ENCODE results near the gene ZDHHC14.
A peak's percentile ranks its signal among the peaks of the same experiment; 100 is the strongest.

ZDHHC14 gene

DNA sequence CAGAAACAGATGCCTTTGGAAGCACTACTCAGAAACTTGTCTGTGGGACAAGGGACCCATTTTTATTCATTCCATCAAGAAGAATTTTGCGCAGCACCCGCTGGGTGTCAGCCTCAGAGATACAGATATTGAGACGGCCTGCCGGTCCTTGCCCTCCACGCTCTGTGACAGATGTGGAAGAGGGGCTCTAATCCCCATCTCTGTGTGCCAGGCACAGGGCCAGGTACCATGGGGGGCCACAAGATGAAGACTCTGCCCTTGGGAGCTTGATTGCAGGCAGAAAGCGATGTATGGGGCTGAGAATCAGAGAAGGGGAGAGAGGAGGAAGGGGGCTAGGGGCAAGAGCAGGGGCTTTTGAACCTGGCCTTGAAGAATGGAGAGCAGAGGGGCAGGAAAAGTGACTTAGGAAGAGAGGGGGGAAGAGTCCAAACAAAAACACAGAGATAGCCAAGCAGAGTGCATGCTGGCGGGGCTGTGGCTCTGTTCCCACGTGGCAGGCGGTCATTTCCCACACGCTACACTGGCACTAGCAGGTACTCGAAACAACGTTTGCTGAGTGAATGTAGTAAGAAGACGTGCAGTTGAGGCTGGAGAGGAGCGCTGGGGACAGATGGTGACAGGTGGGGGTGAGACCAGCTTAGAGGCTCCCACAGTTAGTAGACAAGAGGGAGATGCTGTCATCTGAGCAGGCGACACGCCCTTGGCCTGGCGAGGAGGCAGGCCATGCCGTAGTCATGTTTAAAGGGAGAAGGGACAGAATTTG is 271.8 kb downstream of the ZDHHC14 start:
- DNase-seq = no peak

DNA sequence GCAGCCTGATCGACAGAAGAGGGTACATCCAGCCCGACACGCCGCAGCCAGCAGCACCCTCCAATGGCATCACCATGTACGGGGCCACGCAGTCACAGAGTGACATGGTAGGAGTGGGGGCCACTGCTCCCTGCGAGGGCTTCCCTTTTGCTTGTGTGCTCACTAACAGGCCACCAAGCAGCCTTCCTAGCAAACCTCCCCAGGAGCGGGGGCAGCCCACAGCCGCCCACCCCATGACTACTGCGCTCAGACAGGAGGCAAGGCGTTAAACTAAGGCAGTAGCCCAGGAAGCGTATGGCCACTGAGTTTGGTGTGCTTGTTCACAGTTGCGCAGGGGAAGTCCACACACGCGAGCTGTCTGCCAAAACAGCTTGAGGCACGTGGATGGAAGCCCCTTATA is 272.5 kb downstream of the ZDHHC14 start:
- DNase-seq = no peak

DNA sequence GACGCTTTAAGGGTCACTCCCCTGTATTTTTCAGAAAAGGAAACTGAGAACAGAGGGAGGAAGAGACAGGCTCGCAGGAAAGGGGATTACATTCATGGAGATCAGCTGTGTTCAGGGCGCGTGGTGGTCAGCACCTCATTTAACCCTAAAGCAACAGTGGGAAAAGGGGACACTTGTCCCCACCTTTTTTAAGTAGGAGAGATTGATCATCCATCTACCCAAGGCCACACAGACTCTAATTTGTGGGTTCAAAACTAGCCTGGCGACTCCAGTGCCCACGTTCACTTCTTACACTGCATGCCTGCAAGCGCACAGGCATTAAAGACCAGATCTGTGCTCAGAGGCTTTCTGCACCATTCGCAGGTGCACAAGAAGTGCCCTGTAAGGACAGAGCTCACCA is 274.1 kb downstream of the ZDHHC14 start:
- DNase-seq = no peak

DNA sequence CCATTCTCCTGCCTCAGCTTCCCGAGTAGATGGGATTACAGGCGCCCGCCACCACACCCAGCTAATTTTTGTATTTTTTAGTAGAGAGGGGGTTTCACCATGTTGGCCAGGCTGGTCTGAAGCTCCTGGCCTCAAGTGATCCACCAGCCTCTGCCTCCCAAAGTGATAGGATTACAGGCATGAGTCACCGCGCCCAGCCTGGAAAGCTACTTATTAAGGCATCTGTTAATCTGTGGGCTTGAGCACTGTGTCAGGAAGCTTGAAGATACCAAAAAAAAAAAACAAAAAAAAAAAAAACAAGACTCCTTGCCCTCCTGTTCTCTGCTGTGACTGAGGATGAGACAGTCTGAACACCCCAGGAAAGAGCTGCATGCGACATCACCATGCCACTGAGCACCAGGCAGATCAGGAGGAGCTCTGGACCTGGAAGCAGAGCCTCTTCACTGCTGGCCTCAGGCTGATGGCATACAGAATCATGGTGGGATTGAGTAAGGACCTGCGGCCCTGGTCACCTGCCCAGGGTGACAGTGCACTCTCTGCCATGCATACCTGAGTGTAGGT is 275.5 kb downstream of the ZDHHC14 start:
- no peak for DNase-seq

DNA sequence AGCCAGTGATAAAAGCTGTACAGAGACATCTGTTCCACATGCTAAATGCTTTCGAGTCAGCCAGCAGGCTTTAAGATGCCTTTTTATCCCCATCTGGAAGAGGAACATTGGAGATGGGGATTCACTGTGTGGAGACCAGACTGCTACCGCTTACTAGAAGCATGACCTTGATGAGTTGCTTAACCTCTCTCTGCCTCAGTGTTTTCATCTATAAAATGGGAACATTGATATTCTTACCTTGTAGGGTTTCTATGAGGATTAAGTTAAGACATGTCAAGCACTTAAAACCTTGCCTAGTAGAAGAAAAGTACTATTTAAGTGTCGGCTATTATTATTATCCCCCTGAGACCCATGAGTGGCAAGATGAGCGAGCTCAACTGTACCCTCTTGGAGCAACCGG is 276.8 kb downstream of the ZDHHC14 start:
- DNase-seq = no peak

DNA sequence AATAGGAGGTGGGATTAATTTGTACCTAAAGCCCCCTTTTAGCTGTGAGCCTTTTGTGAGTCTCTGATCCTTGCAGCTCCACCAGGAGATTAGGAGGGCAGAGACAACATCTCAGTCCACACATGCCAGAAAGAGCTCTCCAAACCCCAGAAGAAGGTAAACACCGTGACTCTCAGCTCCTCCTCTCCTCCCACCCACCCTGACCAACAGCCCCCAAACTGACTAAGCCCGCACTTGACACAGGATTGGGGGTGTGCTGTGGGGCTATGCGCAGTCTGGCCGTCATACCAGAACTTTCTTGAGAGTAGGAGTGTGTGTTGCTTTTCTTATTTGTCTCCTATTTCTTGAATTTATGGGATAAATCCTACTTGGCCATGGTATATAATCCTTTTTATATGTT is 277.3 kb downstream of the ZDHHC14 start:
- no peak for DNase-seq

DNA sequence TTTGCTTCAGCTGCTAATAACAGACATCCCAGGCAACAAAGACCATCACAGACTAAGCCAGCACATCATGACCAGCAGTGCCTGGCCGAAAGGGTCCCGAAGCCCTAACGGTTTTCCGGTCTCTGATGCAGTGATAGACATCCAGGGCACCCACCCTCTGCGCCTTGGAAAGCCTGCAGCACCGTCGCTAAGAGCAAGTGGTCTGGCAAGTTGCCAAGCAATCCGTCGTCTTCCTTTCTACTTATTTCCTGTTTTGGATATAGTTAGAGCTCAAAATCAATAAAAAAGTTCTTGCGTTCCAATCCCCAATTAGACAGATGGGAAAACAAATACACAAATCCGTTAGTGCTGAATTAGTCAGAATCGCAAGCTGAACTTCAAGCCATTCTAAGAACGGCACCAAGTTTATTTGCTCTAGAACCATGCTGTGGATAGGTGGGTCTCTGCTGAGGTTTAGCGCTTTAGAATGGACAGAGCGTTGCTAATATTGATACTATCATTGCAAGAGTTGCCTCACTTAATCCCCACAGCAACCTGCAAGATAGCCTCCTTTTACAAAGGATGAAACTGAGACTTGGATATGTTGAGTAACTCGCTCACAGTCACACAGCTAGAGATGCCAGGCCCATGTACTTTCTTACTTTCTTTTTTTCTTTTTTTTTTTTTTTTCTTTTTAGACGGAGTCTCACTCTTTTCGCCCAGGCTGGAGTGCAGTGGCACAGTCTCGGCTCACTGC is 278.7 kb downstream of the ZDHHC14 start:
- no peak for DNase-seq

DNA sequence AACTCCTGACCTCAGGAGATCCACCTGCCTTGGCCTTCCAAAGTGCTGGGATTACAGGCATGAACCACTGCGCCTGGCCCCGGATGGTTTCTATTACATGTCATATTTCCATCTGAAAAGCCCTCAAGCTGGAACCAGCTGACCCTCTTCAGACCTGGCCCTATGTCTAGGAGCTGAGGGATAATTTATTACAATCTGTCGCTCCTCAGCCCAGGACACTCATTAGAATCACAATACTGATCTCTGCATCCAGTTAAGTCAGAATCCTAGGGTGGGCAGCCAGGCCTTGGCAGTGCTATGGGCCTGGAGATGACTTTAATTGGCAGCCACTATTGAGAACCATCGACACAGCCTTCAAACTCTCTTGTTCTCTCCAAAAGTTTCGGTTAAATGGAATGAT is 279.4 kb downstream of the ZDHHC14 start:
- DNase-seq = no peak

DNA sequence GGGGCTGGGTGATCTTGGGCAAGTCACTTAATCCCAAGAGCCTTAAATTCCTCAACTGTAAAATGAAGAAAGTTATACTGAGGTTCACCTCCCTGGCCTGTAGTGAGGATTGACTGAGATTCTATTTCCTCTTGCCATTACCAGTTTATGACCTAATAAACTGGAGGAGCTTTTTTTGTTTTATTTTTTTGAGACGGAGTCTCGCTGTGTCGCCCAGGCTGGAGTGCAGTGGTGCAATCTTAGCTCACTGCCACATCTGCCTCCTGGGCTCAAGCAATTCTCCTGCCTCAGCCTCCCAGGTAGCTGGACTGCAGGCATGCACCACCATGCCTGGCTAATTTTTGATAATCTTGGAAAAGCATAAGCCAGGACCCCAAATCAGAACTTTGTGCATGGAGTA is 280.7 kb downstream of the ZDHHC14 start:
- no peak for DNase-seq

DNA sequence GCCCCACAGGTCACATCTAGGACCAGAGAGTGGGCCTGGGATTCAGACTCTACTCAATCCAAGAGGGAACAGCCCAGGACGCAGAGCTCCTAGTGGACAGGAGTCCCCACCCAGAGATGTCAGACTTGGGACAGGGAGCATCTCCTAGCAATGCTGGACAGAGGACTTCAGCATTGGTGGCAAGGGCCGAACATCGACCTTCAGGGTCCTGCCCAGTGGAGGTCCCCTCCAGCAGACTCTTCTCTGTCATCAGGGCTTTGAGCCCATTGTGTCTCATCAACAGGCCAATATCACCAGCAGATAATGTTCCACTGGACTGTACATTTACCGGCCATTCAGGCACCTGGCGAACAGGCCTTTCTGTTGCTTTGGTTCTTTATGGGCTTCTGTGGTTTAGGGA is 282.3 kb downstream of the ZDHHC14 start:
- DNase-seq = no peak

DNA sequence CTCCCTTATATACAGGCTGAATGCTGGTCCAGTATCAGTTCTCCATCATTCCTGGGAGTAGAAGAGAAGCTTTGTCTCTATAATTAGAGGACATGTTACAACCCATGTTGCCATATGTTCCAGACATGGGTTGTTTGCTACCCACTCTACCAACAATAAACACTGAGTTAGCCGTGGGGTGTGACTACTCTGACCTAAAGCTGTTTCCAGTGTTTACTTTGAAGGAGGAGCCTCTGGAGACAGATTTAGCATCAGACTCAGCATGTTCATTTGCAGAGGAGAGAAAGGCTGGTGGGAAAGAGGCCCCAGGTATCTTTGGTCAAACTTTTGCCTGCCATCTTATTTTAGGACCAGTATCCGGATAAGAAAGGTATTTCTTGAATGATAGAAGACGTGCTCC is 284.2 kb downstream of the ZDHHC14 start:
- DNase-seq = no peak

DNA sequence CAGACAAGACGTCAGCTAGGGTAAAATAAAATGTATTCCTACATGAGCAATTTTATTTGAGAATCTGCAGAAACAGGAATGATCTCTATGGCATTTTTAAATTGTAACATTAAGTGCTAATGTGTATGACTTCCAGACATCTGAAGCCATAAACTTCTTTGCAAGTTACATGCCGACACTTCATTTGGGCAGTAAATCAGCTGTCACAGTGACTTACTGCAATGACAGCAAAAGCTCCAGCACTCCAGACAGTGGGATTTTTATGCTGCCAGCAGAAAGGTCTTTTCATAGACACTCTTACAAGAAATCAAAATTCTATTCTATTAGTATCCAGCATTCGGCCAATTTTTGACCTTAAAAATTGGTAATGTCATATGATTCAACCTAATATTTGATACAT is 285.7 kb downstream of the ZDHHC14 start:
- DNase-seq = no peak

DNA sequence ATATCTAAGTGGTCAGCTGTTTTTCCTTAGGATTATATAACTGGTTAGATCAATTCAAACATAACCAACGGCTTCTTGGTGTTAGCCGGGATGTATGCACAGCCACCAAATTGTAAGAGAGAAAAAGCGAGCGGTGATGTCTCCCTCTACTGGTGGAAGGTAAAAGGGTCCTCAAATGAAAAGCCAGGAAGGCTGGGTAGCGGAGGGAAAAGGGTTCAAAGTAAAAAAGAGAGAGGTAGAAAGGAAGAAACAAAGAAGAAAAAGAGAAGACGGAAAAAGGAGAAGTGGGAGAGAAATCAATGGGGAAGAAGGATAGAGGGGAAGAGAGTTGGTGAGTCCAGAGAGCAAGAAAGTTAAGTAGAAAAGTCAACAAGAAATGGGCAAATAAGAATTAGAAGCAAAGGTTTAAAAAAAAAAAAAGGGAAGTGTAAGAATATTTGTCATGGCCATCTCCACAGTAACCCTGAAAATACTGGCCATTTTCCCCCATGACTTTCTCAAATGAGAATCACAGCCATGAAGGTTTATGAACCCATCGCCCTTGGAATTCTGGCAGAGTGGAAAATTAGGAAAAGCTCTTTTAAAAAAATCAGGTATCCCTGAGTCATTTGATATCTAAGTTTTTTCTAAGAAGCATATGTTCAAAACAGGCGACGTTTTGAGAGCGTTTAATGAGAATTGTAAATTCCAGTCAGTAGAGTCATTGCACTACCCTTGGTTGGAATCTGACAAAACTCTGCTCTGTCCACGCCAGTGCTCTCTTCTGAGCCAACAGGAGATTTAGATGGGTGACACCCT is 286.4 kb downstream of the ZDHHC14 start:
- DNase-seq = peak; percentile 26

DNA sequence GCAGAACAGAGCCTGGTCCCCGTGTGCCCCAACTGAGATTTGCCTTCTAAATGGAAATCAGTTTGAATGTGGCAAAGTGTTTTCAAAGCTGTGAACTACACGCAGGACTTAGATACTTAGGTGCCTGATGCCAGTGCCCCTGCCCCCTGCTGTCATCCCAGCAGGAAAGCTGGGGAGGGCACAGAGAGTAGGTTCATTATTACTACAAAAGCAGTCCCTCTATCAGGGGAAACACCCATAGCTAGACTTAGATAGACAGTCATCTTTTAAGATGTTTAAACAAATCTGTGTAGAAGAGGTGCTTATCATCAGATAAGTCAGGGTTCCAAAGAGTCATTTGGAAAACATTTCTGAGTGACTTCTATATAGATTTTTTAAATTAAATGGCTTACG is 287.0 kb downstream of the ZDHHC14 start:
- no peak for DNase-seq

DNA sequence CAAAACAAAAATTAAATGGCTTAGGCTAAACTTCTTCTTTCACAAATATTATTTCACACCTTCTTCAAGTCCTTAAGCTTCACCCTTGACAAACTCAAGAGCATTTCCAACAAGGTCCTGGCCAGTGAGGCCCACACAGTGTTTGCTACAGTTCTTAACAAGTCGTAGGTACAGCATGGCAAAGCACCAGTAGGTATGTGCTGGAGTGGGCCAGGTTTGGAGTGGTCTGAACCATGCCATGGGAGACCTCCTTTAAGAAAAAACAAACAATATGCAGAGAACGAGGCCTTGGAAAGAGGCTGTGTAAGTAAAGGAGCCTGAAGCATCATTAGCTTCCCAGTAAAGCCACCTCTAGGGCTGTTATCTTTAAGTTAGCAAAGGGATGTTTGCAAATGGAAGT is 287.7 kb downstream of the ZDHHC14 start:
- DNase-seq = no peak

DNA sequence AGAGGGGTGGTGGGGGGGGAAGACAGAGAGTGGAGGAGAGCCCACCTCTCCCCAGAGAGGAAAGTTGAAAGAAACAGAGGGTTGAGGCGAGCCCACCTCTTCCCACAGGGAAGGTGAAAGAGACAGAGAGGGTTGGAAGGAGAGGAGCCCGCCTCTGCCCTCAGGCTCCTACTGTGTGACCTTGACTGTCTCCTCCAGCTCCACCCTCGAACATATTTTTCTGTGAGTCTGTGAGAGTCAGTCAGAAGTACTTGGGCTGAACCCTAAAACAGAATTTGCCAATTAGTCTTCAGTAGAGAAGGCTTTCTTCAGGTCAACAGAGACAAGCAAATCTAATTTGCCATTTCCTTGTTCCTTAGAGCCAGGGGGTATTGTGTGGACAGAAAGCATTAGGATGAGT is 288.3 kb downstream of the ZDHHC14 start:
- no peak for DNase-seq

DNA sequence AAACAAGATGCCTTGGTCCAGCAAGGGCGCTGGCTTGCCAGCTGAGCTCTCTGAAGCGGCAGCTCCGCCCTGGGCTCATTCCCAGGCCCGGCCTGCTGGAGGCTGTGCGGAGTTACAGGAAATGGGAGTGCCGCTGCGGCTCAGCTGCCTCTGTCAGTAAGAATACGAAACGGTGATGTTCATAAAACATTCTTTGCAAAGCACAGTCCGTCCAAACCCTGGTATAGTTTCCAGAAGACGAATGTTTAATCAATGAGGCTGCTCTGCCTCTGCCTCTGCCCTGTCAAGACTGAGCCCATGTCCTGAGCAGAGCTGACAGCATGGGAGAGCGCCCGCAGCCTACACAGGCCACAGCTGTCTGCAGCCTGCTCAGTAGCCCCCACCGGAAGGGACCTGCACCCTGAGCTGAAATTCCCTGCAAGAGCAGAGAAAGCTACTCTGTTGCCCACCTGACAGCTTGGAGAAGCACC is 288.8 kb downstream of the ZDHHC14 start:
- DNase-seq = no peak

DNA sequence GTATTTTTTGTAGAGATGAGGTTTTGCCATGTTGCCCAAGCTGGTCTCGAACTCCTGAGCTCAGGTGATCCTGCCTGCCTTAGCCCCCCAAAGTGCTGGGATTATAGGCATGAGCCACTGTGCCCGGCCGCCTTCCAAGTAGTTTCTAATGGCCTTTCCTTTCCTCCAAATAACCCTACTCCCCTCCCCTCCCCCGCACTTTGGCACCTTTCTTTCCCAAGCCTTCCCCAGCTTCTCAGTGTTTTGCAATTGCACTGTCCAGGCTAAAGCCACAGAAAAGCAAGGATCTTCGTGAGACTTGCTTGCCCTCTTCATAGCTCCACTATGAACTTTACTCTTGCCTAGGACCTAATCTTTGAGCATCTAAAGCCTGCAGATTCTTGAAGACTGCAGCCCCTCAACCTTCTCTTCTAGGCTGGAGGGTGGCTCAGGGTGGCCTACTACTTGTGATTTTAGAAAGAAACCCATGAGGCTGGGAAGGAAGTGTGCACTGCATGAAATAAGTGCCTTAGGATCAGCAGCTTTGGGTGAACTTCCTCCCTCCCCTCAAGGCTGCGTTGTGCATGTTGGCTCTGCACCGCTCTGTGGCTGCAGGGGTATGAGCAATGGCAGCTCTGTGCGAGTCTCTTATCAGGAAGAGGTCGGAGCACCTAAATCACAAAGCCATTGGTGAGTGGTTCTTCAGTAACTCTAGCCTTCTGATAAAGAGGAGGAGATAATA is 289.6 kb downstream of the ZDHHC14 start:
- DNase-seq = no peak

DNA sequence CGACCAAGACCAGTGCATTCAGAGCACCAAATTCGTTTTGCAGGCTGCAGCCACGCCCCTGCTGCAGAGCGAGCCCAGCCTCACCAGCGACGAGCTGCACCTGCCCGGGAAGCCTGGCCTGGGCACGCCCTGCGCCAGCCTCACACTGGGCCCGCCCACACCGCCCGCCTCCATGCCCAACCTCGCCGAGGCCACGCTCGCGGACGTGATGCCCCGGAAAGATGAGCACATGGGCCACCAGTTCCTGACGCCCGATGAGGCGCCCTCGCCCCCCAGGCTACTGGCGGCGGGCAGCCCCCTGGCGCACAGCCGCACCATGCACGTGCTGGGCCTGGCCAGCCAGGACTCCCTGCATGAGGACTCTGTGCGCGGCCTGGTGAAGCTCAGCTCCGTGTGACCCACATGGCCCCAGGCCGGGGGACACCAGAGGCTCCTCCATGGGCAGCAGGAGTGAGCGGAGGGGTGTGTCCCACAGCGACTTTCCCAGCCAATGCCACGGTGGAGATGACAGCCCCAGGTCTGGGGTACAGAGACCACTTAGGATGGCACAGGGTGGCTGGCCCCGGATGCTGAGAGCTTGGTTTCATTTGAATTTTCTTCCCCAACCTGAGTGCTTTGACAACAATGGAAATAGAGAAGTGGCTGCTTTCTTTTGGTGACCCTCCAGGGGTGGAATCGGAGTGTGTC is 291.9 kb downstream of the ZDHHC14 start:
- no peak for DNase-seq

DNA sequence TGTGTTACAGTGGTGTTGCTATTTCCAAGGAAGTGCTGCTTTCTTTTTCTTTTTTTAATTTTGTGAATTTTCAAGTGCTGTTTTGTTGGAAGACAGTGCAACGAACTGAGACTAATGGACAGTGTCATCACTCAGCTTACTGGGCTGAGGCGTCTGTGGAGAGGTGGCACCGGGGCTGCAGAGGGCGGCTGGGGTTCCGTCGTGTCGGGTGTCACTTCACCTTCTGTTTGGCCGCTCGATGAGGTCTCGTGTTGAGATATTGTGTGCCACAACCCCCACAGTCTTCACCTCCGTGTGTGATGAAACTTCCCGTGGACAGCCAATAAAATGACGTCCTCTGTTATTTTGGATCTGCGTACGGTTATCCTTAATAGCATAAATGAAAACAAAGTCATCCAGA is 292.6 kb downstream of the ZDHHC14 start:
- DNase-seq = no peak

DNA sequence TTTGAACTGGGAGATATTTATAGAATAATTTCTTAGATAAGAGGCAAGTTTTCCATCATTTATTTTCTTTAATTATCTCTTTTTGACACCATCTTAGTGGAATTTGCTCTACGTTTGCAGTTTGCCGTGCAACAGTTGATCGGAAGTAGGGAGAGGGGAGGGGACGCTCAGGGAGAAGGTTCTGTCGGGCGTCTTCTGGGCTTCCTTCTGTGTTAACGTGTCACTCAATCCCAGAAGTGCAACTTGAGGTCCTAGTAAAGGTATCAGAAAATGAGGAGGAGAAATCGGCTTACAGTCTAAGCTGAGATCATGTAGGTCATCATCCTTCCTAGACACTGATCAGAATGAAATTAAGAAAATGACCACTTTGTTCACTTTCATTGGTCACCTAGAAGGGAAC is 293.1 kb downstream of the ZDHHC14 start:
- DNase-seq = no peak

DNA sequence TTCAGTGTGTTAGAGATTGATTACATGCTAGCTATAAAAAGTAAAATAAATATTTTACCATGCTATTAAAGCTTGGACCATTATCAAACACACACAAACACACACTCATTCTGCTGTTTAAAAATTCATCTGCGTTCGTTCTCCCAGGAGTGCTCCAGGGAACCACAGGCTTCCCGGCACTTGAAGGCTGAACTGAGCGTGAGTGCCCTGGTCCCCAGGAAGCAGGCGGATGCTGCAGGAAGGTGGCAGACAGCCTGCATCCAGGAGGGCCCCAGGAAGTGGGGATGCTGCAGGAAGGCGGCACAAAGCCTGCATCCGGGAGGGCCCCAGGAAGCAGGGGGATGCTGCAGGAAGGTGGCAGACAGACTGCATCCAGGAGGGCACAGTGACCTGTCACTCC is 294.8 kb downstream of the ZDHHC14 start:
- no peak for DNase-seq
